Posterior cingulate gyrus (tissue), 11 donors: ENCODE measurements around the gene STARD13.

ENCODE experiments used
- DNase-seq, 10 donors: peaks; one replicate each; pipeline versions ENCODE4 v3.0.0 to v3.0.0-alpha.2; 2020 to 2021; ENCODE audit warnings: mixed read lengths in 3 of 10
- intact Hi-C: fragments of 100-400 bp; cut with DNase I; formaldehyde crosslinking; loops from one replicate; pipeline ENCODE4 v1.15.1; 2023

STARD13 gene

GRCh38 chr13:33206945-33207614 is 78.5 kb downstream of the STARD13 start:
- intact Hi-C loops, result no loop called here
- DNase-seq, result no peak

- intact Hi-C loops, result no loop called here
- DNase-seq, result no peak
These were observed 79.1 kb downstream of the STARD13 start for GRCh38 chr13:33206425-33206824.

- peak in 1 of 10 donors; percentile 67 for DNase-seq
- intact Hi-C loops, result no loop called here
These were observed 79.7 kb downstream of the STARD13 start for GRCh38 chr13:33205804-33206221.

- DNase-seq, result no peak
- intact Hi-C loops, result no loop called here
These were observed 80.3 kb downstream of the STARD13 start for GRCh38 chr13:33205224-33205623.

- intact Hi-C loops, result no loop called here
These were observed 81.2 kb downstream of the STARD13 start for GRCh38 chr13:33204130-33204927.

GRCh38 chr13:33202644-33203169 is 82.8 kb downstream of the STARD13 start:
- intact Hi-C loops, result no loop called here
- DNase-seq, result no peak

More at GRCh38 chr13:33204130-33204927, 81.2 kb downstream of the STARD13 start:
- peak in 1 of 10 donors; percentile 81 for DNase-seq

GRCh38 chr13:33201659-33202058 is 83.9 kb downstream of the STARD13 start:
- no peak for DNase-seq
- intact Hi-C loops, result no loop called here

GRCh38 chr13:33199289-33199850 is 86.2 kb downstream of the STARD13 start:
- no peak for DNase-seq
- intact Hi-C loops, result no loop called here

GRCh38 chr13:33197541-33197971 is 88.0 kb downstream of the STARD13 start:
- DNase-seq, result peak in 1 of 10 donors; percentile 78
- intact Hi-C loops, result no loop called here

- no peak for DNase-seq
- intact Hi-C loops, result no loop called here
These were observed 88.8 kb downstream of the STARD13 start for GRCh38 chr13:33196767-33197166.

GRCh38 chr13:33195693-33196464 is 89.7 kb downstream of the STARD13 start:
- intact Hi-C loops, result no loop called here
- DNase-seq, result no peak

- intact Hi-C loops, result no loop called here
- peak in 2 of 10 donors; percentile 33 to 87 for DNase-seq
These were observed 90.5 kb downstream of the STARD13 start for GRCh38 chr13:33194820-33195692.

- DNase-seq, result no peak
These were observed 92.1 kb downstream of the STARD13 start for GRCh38 chr13:33193428-33193974.

GRCh38 chr13:33191425-33192210 is 93.9 kb downstream of the STARD13 start:
- intact Hi-C loops, result no loop called here
- no peak for DNase-seq

More at GRCh38 chr13:33193428-33193974, 92.1 kb downstream of the STARD13 start:
- intact Hi-C loops, result no loop called here

GRCh38 chr13:33189470-33189869 is 96.1 kb downstream of the STARD13 start:
- no peak for DNase-seq
- intact Hi-C loops, result no loop called here

- no peak for DNase-seq
- intact Hi-C loops, result no loop called here
These were observed 97.3 kb downstream of the STARD13 start for GRCh38 chr13:33188093-33188882.

- intact Hi-C loops, result no loop called here
These were observed 98.7 kb downstream of the STARD13 start for GRCh38 chr13:33186861-33187291.

More at GRCh38 chr13:33186861-33187291, 98.7 kb downstream of the STARD13 start:
- no peak for DNase-seq
